Psoas muscle (tissue), 8 donors: ENCODE measurements around the gene CAMTA1. TPM values are rescaled to one million over a fixed set of nuclear protein-coding genes. Genes with fewer than 3 reads are reported as not detected.
A peak's percentile ranks its signal among the peaks of the same experiment; 100 is the strongest.

Source experiments
- ATAC-seq, 4 donors: fragments of 200-7000 bp; cut with Tn5 transposase; one replicate each; pipeline ENCODE4 v1.9.1; 2020; ENCODE audit warnings: moderate library complexity in 3 of 4, mild to moderate bottlenecking in 2 of 4
- DNase-seq, 2 donors: peaks; one replicate each; pipeline ENCODE4 v3.0.0-alpha.2; 2020
- H3K27ac ChIP-seq: fragments of 200-600 bp; one replicate; pipeline ENCODE4 v1.8.0; 2022
- H3K27me3 ChIP-seq, 3 donors: fragments of 200-600 bp in 1 of 3; one replicate each; pipeline versions ENCODE4 v1.6.1 to v1.8.0; 2013 to 2022; ENCODE audit warnings: low read length in 2 of 3, mild to moderate bottlenecking in 2 of 3, moderate library complexity in 1 of 3; ENCODE audit not compliant: insufficient read depth in 3 of 3
- H3K36me3 ChIP-seq, 2 donors: fragments of 200-600 bp in 1 of 2; one replicate each; pipeline versions ENCODE4 v1.6.1 to v1.8.0; 2013 to 2022; ENCODE audit warnings: low read depth in 1 of 2, mild to moderate bottlenecking in 1 of 2, moderate library complexity in 1 of 2; ENCODE audit not compliant: insufficient read depth in 1 of 2
- H3K4me1 ChIP-seq: fragments of 200-600 bp; one replicate; pipeline ENCODE4 v1.8.0; 2022
- H3K4me3 ChIP-seq: fragments of 200-600 bp; one replicate; pipeline ENCODE4 v1.8.0; 2022; ENCODE audit warnings: mild to moderate bottlenecking
- H3K9me3 ChIP-seq: fragments of 200-600 bp; one replicate; pipeline ENCODE4 v1.8.0; 2022
- CTCF ChIP-seq: fragments of 200-600 bp; IDR thresholded peaks from one replicate; pipeline ENCODE4 v1.8.0; 2022; ENCODE audit warnings: antibody characterized with exemption
- WGBS, 3 donors: extraction: QIAGEN DNeasy Blood & Tissue Kit; methylation state at CpG; one replicate each; pipeline versions ENCODE4 v1.1.6 to v1.1.7; 2013; 5-methylcytosine and 5-hydroxymethylcytosine counted together
- intact Hi-C, 2 donors: fragments of 100-400 bp; cut with DNase I; formaldehyde crosslinking; loops; one replicate each; pipeline versions ENCODE4 v1.11.0 to v1.14.2; 2022
- polyA plus RNA-seq, 3 donors: library from polyadenylated mRNA; stranded (reverse); fragments of 200-250 nt; gene quantifications; one replicate each; pipeline ENCODE4 v1.2.3, GENCODE V29; 2013
- total RNA-seq, 4 donors: library from RNA; stranded (reverse); fragmentation: NEBNext Ultra II Directional in 2 of 4; extraction: Animal tissue kit (Norgen Biotek cat#: 25700) in 2 of 4; gene quantifications; one replicate each; pipeline versions ENCODE4 v1.2.1 to v1.2.4, GENCODE V29; 2021 to 2023
- donor health status: healthy with polysubstance abuse.
- donor health status: DM: no; HTN: no; CAD: no; lungs with moderate emphysema.
- donor health status: Bipolar disorder and iron deficiency.
- donor health status: healthy.
- donor health status: DM: yes; HTN: yes; CAD: no.
- donor health status: DM: no; HTN: no; CAD: no.
- donor health status: DM: no; HTN: no; CAD: no.
- donor health status: DM: yes; HTN: yes; CAD: no.

Gene CAMTA1
- total and polyA plus RNA-seq, 7 donors = 64.6 to 206 (median 76.5) TPM

- 19 to 33% (median 23%) methylated on average over 7 of the region's 7 CpGs for WGBS, 3 donors
- peak in 1 of 4 donors; percentile 48 for ATAC-seq
Measured at GRCh38 chr1:6984986-6985385, 199.7 kb downstream of the CAMTA1 start.

GRCh38 chr1:6985549-6986276, 200.5 kb downstream of the CAMTA1 start:
- no peak overlapping the region for H3K4me3 ChIP-seq
- WGBS, 3 donors = 69 to 78% (median 75%) methylated on average over 17 of the region's 17 CpGs
- TF ChIP-seq CTCF = no peak

More at GRCh38 chr1:6984986-6985385, 199.7 kb downstream of the CAMTA1 start:
- intact Hi-C loops = no loop called here
- no peak overlapping the region for H3K27ac ChIP-seq
- peaks cover 4% of the 10 kb centered on the region for H3K4me1 ChIP-seq
- no peak for TF ChIP-seq CTCF
- no peaks in the 10 kb centered on the region for H3K27me3 ChIP-seq
- H3K4me3 ChIP-seq = no peak overlapping the region
- H3K9me3 ChIP-seq = no peaks in the 10 kb centered on the region
- no peak for DNase-seq
- no peaks in the 10 kb centered on the region for H3K36me3 ChIP-seq

GRCh38 chr1:6986281-6986680, 201.0 kb downstream of the CAMTA1 start:
- no peaks in the 10 kb centered on the region for H3K36me3 ChIP-seq
- H3K4me1 ChIP-seq = peaks cover 4% of the 10 kb centered on the region
- DNase-seq = no peak
- no peak overlapping the region for H3K27ac ChIP-seq
- TF ChIP-seq CTCF = no peak
- intact Hi-C loops = no loop called here
- WGBS, 3 donors = 87 to 91% (median 88%) methylated on average over 8 of the region's 8 CpGs
- no peaks in the 10 kb centered on the region for H3K9me3 ChIP-seq
- ATAC-seq = no peak
- no peaks in the 10 kb centered on the region for H3K27me3 ChIP-seq
- no peak overlapping the region for H3K4me3 ChIP-seq

More at GRCh38 chr1:6985549-6986276, 200.5 kb downstream of the CAMTA1 start:
- Histone ChIP-seq H3K36me3 (no peaks in the 10 kb centered on the region), H3K27ac (no peak overlapping the region), H3K4me1 (peaks cover 4% of the 10 kb centered on the region), H3K9me3 (no peaks in the 10 kb centered on the region), H3K27me3 (no peaks in the 10 kb centered on the region)
- intact Hi-C loops = no loop called here
- DNase-seq (no peak), ATAC-seq (no peak)

GRCh38 chr1:6987940-6988339, 202.7 kb downstream of the CAMTA1 start:
- H3K27ac ChIP-seq = no peak overlapping the region
- intact Hi-C loops = no loop called here
- no peak for TF ChIP-seq CTCF
- DNase-seq (no peak), ATAC-seq (no peak)
- H3K27me3 ChIP-seq = no peaks in the 10 kb centered on the region
- no peaks in the 10 kb centered on the region for H3K9me3 ChIP-seq
- H3K4me3 ChIP-seq = no peak overlapping the region
- 81 to 92% (median 87%) methylated on average over 9 of the region's 9 CpGs for WGBS, 3 donors
- H3K36me3 ChIP-seq = no peaks in the 10 kb centered on the region
- peaks cover 4% of the 10 kb centered on the region for H3K4me1 ChIP-seq

- ATAC-seq (no peak), DNase-seq (no peak)
- 70 to 79% (median 75%) methylated on average over 3 of the region's 3 CpGs for WGBS, 3 donors
- Histone ChIP-seq H3K9me3 (peaks cover 8% of the 10 kb centered on the region), H3K36me3 (no peaks in the 10 kb centered on the region), H3K27me3 (no peaks in the 10 kb centered on the region), H3K27ac (no peak overlapping the region), H3K4me3 (no peak overlapping the region), H3K4me1 (peaks cover 4% of the 10 kb centered on the region)
- TF ChIP-seq CTCF = no peak
- intact Hi-C loops = no loop called here
Measured at GRCh38 chr1:6988796-6989195, 203.5 kb downstream of the CAMTA1 start.
